Measurements from ENCODE around the gene PARD3B.

GRCh38 chr2:205283736-205284270 lies 738.5 kb downstream of the PARD3B start:
- TF ChIP-seq, protein P1, sequence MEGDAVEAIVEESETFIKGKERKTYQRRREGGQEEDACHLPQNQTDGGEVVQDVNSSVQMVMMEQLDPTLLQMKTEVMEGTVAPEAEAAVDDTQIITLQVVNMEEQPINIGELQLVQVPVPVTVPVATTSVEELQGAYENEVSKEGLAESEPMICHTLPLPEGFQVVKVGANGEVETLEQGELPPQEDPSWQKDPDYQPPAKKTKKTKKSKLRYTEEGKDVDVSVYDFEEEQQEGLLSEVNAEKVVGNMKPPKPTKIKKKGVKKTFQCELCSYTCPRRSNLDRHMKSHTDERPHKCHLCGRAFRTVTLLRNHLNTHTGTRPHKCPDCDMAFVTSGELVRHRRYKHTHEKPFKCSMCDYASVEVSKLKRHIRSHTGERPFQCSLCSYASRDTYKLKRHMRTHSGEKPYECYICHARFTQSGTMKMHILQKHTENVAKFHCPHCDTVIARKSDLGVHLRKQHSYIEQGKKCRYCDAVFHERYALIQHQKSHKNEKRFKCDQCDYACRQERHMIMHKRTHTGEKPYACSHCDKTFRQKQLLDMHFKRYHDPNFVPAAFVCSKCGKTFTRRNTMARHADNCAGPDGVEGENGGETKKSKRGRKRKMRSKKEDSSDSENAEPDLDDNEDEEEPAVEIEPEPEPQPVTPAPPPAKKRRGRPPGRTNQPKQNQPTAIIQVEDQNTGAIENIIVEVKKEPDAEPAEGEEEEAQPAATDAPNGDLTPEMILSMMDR (conservative IDR thresholded peaks at IDR 0.05) = no peak
- no peak for TF ChIP-seq EZH2 (IDR thresholded peaks at IDR 0.05; ENCODE audit: low read depth)

Data from PC-9 (cell line).